Stimulated activated CD4-positive, alpha-beta T cell treated with anti-CD3 and anti-CD28 coated beads, Interleukin-4, amount 100 ng/mL, for 48 hours (primary cell): Measurements from ENCODE around the gene CASP9.
"Not testable (repeated sequence)": the region's sequence is repeated elsewhere in the genome, so short reads cannot be mapped to it uniquely, and the experiment has no call there.

ENCODE experiments used
- DNase-seq, 2 donors: peaks; one replicate each; pipeline ENCODE4 v3.0.0-alpha.2; 2020; ENCODE audit warnings: low read depth in 2 of 2

Gene CASP9

GRCh38 chr1:15525050-15526020 is 1.3 kb upstream of the CASP9 start:
- DNase-seq, result peak in 1 of 2 donors; percentile 100

- DNase-seq, result peak; percentile 99 to 100
Measured at GRCh38 chr1:15524283-15525049, 451 bp upstream of the CASP9 start.

- DNase-seq, result no peak
Measured at GRCh38 chr1:15523104-15524020, 653 bp downstream of the CASP9 start.

GRCh38 chr1:15522551-15522950 is 1.5 kb downstream of the CASP9 start:
- no peak for DNase-seq

- not testable (repeated sequence) for DNase-seq
Measured at GRCh38 chr1:15521206-15521906, 2.7 kb downstream of the CASP9 start.

GRCh38 chr1:15519625-15520024 is 4.4 kb downstream of the CASP9 start:
- DNase-seq, result no peak

- no peak for DNase-seq
Measured at GRCh38 chr1:15515022-15515663, 8.9 kb downstream of the CASP9 start.

GRCh38 chr1:15514557-15514956 is 9.5 kb downstream of the CASP9 start:
- DNase-seq, result not testable (repeated sequence)

- DNase-seq, result no peak
Measured at GRCh38 chr1:15513919-15514318, 10.1 kb downstream of the CASP9 start.

GRCh38 chr1:15513192-15513591 is 10.8 kb downstream of the CASP9 start:
- no peak for DNase-seq

GRCh38 chr1:15510611-15511405 is 13.2 kb downstream of the CASP9 start:
- DNase-seq, result no peak

GRCh38 chr1:15509586-15509985 is 14.4 kb downstream of the CASP9 start:
- DNase-seq, result no peak

- no peak for DNase-seq
Measured at GRCh38 chr1:15508700-15509487, 15.1 kb downstream of the CASP9 start.

- no peak for DNase-seq
Measured at GRCh38 chr1:15507278-15507677, 16.7 kb downstream of the CASP9 start.

- DNase-seq, result no peak
Measured at GRCh38 chr1:15506831-15507230, 17.2 kb downstream of the CASP9 start.

GRCh38 chr1:15504436-15504835 is 19.6 kb downstream of the CASP9 start:
- no peak for DNase-seq

- peak; percentile 48 to 57 for DNase-seq
Measured at GRCh38 chr1:15501208-15502032, 22.6 kb downstream of the CASP9 start.
